ENCODE results near the gene ACAP1.

Gene ACAP1

DNA sequence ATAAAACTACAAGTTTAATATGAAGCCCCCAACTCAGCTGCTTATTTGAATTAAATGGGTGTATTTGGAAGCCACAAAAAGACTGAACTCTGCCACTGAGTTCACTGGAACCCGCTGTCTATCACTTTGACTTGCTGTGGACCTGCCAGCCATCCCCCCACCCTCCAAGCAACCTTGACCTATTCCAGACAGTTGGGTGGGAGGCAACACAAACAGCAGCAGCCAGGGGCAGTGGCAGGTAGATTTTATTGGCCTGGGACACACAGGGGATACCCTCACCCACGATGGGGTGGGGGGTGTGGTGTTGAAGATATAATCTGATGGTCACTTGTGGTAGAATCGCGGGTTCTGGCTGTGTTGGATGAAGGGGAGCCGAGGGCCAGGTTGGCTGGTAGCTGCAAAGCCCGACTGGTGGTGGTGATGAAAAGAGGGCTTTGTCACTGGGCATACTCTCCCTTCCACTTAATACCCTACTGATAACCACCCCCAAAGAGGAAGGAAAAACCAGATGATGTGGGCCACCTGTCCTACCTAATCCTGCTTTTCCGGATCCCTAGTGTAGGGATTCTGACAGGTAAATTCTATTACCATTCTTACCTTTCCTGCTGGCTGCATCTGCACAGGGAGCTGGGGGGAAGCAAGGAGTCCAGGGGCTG, 23.8 kb upstream of the ACAP1 start:
- no peak for DNase-seq

DNA sequence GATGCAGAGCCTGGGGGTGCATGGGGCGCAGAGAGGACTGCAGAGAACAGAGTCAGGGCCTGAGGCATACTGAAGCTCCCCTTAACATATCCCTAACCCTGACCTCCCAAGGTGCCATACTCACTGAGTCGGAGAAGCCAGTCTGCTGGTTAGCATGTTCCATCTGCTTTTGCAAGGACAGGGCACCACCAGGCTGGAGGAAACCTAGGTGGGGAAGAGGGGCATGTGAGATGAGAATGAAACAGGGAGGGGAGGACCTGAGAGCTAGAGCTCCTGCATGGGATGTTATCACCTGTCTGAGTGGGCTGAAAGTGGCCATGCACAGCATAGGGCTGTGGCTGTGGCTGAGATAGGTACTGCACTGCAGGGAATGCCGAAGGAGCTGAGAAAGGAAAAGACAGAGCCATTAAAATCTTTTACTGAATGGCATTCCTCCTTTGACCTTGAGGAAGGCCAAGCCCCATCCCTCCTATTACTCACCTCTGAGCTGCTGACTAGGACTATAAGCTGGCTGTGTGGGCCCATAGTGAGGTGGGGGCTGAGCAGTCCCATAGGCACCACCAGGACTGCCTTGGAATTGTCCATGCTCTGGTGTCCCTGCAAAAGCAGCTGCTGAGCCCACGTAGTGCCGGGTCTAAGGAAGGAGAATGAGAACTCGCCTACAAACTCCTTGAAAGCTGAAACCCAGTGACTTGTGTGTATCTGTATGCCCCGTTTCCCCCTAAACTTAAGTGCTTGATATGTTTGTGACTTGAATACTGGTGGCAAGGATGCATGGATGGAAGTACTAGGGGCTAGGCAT, 23.0 kb upstream of the ACAP1 start:
- DNase-seq, result no peak

DNA sequence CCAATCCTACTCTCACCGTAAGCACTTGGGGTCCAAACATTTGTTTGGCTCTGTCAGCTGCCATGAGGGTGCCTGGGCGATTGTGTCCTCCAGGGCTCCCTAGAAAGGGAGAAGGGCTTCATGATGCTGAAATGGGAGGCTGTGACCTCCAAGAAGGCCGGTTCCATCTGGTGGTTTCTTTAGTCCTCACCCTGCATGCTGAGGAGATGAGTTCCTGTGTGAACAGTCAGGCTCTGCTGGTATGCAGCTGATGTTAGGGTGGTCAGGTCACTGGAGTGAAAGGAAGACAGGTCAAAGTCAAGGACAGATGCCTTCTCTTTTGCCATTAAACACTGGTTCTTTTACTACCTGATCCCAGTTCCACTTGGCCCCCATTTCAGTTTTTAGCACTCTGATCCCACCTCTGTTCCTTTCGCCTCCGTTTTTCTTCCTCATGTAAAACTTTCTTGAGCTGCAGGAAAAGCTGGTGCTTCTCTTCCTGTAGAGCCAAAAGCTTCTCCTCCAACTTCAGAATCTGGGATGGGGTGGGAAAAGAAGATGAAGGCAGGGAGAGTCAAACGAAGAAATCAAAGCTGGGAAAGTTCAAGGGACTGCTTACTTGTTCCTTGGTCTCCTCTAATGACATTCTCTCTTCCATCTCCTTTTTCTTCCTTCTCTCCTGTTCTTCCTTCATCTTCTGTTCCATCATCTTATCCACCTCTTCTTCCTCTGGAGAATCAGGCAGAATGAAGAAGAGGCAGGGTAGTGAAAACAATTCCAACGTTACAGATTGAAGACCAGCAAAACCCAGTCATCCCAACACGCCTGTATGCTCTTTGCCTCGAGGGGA, 22.2 kb upstream of the ACAP1 start:
- DNase-seq, result no peak

DNA sequence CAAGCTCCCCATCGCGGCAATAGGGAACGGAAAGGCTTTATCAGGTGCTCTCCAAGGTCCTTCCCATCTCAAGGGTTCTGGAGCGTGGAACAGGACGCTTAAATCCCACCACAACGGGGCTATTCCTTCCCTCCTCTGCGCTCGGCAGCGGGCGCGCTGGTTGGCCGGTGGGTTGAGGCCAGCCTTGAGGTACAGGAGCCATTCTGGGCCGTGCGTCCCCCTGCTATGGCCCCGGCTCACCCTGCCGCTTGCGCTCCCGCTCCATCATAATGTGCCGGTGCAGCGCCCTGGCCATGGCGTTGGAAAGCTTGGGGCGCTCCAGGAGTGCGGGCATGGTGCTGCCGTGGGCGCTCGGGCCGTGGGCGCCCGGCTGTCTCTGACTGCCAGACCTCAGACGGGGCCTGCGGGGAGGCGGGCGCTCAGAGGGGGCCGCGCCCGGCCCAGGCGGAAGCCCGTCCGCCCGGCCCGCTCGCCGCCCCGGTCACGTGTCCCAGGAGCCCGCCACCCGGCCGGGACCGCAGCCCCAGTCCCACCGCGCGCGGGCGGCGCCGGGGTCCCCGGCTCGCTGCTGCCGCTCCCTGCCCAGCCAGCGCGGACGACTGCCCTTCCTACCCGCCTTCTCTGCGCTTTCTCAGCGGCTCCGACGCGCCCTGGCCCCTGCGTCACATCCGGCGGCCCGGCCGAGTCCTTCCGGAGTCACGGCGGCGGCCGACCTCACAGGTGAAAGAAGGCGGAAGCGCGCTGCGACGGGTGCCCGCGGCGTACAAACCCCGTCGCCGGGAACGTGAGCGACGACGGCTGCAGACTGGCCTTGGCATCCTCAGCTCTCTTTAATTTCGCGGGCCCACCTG, 21.4 kb upstream of the ACAP1 start, which contains the start of gene GPS2:
TSS of gene GPS2 (minus strand) at position 642 of the 851 bp plus-strand sequence. CDS start at position 334, 308 bp downstream.
- DNase-seq, result peak; percentile 90 to 91

DNA sequence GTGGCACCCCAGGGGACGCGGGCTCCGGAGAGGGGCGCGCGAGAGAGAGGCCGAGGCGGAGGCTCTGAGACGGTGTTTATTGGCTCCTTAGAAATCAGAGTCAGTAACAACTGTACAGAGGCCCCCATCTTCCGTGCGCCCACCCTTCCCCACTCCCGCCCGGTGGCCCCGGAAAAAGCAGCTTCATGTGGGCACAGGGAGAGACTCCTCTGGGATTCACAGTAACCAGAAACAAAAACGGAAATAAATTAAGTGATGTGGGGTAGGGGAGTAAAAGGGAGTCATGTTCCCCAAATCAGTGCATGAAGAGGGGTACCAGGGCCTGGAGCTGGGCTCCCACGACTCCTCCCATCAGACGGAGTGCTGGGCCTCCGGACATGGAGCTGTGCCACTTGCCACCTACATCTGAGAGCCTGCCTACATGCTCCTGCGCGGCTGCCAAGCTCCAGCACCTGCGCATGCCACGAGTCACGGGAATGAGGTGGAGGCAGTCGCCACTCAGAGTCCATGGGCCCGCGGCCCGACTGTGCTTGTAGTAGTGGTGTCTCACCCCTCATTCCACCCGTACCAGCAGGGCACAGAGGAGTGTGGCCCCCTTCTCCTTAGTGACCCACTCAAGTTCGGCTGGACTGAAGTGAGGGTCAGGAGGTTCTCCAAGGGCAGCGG, 20.6 kb upstream of the ACAP1 start:
- no peak for DNase-seq

DNA sequence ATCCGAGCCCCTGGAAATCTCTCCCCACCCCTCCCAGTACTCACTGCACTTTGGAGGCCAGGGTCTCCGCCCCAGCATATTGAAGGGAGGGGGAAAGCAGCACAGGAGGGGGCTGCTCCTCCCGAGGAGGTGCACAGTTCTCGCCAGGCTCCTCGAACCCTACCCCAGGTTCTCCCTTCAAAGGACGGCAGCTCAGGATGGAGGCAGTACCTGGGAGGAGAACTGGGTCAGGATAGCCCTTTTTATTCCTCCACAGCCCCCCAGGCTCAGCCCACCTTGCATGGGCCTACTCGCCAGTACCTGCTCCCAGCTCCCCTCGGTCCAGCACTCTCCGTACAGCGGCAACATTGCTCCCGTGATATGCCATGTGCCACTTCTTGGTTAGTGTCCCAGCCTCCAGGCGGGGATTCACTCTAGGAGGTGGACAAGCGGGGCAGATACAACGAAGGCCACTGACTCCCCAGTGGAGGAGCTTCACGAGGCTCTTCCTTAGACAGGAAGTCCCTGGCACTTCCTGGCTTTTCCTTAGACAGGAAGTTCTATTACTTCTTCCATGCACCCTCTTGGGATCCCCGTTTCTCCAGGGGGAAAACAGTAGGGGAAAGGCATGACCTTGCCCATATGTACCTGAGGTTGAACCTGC, 19.0 kb upstream of the ACAP1 start:
- no peak for DNase-seq

DNA sequence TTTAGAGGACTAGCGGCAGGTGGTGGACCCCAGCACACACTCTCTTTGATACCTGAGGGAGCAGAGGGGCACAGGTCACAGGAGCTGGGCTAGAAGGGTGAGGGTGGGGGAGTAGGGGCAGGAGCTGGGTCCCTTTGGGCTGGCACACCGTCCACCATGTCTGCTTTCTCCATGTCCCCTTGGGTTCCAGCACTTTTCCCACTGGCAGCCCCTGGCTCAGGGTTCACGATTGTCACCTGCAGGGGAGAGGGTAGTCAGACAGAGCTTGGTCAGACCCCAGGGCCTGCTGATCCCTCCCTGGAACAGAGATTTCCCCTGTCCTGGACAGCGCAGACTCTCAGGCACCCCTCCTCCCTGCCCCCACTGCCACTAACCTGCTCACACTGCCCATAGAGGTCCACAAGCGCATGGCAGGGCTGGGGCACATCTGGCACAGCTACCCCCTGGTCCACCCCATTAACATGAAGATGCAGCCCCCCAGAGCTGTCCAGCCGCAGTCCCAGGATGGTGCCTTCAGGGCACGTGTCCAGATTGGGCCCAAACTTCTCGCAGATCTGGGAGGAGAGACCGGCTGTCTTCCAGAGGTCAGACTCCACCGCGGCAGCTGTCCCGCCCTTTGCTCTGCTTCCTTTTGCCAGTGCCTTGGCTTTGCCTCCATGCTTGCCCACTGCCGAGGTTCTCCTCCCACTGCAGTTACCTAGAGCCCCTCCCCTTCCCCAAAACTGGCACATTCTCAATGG, 18.0 kb upstream of the ACAP1 start:
- DNase-seq, result no peak

DNA sequence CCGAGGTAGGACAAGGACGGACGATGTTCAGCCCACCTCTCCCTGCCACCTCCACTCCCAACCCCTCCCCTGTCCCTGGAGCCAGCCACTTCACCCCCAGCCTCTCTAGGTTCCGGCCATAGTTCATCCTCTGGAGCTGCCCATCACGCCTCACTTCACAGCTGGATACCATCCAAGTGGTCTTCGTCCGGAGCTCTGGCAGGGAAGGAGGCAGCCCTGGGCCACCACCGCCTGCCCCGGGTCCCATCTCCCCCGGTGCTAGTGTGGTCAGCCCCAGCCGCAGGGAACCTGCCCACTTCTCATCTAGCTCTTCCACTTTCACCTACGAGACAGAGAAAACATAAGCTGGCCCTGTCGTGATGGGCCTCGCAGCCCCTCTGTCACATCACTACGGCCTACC, 14.9 kb upstream of the ACAP1 start:
- no peak for DNase-seq

DNA sequence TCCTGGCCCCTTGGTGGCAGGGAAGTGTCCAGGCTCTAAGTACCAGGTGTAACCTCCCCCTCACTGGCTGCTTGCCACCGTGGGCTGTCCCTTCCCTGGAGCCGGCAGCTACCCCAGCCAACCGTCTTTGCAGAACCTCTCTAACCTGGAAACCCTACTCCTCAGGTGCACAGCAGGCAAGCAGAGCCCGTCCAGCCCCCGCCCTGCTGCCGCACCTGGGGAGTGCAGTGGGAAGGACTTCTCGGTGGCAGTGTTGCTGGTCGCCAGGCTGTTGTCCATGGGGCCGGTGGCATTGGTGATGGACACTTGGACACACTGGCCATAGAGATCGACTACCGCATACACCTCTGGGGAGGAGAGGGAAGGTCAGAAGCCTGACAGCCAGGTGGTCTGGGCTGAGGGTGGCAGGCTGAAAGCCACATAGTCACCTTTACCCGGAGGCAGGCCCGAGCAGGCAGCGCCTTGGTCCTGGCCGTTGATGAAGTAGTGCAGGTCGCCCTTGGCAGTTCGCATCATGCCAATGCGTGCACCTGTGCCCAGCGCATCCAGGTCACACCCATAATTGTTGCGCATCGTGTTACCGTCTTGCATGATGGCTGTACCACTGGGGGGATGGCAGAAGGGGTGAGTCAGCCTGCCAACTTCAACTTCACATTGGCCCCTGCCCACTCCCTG, 13.7 kb upstream of the ACAP1 start:
- no peak for DNase-seq

DNA sequence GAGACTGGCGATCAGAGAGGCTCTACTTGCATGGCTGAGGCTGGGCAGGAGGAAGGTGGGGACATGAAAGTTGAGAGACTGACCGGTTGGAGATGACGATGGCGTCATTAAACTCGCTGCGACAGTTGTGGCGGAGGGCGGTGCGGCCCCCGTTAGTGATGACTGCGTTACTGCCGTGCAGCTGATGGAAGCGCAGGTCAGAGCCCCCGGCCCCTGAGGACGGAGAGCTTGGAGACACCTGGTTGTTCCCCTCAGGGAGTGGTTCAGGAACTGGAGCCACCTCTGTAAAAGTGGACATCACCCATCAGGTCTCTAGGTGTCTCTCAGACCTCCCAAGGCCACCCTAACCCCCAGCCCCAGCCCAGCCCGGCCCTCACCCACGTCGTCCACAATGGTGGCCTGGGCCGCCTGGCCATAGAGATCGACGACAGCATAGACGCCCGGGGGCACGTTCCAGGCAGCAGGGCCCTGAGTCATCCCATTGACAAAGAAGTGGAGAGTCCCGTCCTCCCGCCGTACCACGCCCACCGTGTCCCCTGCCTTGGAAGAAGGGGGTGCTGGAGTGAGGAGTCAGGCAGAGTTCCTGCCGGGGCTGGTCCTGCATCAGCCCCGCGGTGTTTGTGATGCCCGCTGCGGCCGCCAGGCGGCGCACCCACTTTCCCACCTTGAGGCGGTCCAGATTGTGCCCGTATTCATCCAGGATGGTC, 12.4 kb upstream of the ACAP1 start:
- DNase-seq, result peak; percentile 57 to 59

DNA sequence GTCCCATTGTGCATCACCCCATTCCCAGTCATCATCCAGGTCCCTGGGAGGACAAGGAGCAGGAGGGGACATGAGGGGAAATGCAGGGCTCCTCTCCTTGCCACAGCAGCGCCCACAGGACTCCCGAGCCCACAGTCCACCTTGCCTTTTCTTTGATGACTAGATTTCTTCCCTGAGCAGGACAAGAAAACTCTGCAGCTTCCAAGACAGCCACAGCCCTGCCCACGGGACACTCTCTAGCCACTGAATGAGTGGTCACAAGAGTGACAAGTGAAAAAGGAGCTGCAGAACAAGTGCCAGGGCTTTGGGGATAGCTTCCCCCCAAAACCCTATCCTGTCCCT, 11.9 kb upstream of the ACAP1 start:
- no peak for DNase-seq

DNA sequence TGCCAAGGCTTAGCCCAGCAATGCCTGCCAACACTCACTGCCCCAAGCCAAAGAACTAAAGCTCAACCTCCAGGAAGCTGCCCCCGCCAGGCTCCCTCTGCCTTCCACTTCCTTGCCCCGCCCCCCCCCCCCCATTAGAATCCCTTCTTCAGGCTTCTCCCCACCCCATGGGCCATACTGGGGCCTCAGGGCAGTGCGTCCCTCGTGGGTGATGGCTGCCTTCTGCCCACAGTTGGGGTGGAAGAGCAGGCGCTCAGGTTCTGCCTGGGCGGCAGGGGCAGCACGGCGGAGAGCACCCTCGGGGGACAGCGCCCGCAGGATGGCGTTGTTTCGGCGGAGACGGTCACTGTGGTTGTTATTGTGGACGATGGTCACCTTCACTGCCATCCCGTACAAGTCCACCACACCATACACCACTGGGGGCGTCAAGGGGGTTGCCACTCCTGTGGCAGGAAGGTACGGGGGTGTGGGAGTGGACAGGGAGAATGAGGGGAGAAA, 11.2 kb upstream of the ACAP1 start:
- DNase-seq, result no peak

DNA sequence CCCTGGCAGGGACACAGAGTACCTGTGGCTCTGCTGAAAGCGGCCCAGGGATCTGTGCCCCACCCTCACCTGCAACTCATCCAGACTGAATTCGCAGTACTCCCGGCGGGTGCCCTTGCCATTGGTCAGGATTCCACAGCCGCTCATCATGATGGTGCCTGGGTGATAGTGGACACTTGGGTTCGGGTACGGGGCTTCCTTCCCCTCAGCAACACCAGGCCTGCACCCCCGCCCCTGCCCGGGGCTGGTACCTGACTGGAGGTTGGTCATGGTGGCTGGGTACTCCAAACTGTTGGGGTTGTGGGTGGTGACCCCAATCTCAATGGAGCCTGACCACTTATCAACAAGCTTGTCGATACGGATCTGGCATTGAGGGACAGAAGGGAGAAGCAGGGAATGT, 10.1 kb upstream of the ACAP1 start:
- DNase-seq, result no peak

DNA sequence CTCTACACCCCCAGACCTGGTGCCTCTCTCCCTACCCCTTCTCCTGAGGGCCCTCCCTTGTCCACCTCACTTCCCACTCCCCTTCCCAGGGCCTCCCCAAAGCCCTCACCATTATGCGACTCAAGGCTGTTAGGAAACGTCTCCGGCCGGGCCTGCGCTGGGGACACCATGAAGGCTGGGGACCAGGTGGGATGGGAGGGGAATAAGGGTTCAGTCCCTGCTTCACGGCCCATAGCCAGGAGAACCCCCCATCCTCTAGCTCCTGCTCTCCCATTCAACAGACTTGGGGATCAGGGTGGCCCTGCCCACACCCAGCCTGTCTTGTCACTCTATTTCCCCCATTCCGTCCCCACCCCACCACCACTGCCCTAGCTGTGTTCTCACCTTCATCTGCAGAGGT, 9.3 kb upstream of the ACAP1 start:
- no peak for DNase-seq

DNA sequence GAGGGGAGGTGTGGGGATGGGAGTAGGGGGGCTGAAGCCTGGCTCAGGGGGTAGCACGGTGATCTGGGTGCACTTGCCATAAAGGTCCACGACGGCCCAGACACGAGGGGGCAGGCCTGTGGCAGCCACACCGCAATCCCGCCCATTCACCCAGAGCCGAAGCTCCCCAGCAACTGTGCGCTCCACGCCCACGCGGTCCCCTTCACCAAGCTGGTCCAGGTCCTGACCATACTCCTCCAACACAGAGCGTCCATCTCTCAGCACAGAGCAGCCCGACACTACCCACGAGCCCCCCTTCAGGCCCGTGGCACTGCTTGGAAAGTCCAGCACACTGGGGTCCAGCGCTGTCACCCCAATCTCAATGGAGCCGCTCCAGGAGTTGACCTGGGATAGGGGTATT, 8.8 kb upstream of the ACAP1 start:
- DNase-seq, result no peak

DNA sequence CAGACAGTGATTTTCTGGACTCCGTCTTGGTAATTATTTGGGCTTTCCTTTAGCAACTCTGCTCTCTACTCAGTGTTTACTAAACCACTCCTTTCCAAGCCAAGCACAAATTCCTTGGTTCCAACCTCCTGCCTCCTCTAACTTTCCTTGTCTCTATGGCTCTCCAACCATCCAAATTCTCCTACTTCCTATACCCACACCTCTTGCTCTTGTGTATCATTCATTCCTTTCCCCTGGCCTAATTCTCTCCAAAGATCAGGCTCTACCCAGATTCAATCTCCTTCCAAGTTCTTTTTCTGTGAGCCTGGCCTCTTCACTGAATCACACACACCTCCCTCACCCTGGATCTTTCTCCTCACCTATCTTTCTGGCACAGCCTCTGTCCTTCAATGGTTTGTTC, 8.3 kb upstream of the ACAP1 start:
- no peak for DNase-seq

DNA sequence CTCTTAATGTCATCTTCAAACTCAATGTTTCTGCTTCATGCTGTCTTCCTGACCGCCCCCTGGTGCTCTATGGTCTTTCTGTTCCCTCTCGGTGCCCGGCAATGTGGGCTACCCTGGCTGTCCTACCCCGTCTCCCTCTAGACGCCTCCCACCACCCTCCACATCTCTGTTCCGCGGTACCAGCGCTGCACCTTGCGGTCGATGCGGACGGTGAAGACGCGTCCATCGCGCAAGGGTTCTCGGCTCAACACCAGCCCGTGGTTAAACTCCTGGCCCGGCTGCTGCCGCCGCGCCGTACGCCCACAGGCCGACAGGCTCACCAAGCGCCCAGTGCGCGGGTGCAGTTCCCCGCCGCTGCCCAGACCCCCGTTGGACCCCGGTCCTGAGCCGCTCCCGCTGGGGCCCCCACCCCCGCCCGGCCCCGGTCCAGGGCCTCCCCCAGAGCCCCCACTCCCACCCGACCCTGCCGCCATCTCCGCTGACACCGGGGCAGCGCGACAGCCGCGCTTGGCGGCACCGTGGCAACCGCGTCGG, 7.4 kb upstream of the ACAP1 start, which contains the start of gene NEURL4:
TSS of gene NEURL4 (minus strand) at position 496 of the 534 bp plus-strand sequence. CDS start at position 473, 23 bp downstream.
- no peak for DNase-seq

DNA sequence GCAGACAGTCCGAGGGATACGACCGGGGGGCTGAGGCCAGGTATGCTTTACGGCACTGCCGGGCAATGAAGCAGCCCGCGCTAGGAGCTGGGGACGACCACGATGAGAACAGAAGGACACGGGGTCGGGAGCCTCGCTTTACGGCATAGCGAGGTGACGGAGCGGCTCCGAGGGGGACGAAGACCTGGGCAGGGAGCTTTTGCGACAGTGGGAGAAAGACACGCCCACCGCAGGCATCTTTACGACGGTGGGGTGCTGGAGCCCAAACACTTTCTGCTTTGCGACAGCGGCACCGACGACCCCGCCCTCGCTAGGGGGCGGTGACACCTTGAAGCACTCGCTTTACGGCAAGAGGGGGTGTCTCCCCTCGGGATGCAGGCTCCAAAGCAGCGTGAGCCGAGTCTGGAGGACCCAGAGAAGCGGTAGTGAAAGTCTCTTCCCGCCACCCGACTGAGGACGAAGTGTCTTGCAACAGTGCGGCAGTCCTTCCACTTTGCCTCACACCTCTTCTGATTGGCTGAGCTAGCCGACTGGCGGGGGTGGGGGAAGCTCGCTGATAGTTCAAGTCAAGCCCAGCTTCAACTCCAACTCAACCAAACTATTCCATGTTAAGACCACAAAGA, 6.8 kb upstream of the ACAP1 start:
- DNase-seq, result peak; percentile 94

Measured in activated CD4-positive, alpha-beta T cell treated with anti-CD3 and anti-CD28 coated beads, Interleukin-2, amount 50 U/mL, for 4 hours (primary cell).